Measurements from ENCODE around the gene ZNF598. TPM values are rescaled to one million over a fixed set of nuclear protein-coding genes. Genes with fewer than 3 reads are reported as not detected.
A peak's percentile ranks its signal among the peaks of the same experiment; 100 is the strongest.

ZNF598 gene
- total and polyA plus RNA-seq, 2 donors: 5.7 to 46.2 TPM

- no peak overlapping the region for H3K27ac ChIP-seq (ENCODE audit: low read depth in 1 of 2, low read length in 1 of 2)
- no peak overlapping the region for H3K4me3 ChIP-seq (ENCODE audit: low read length in 2 of 2)
- peaks cover 69 to 90% of the 10 kb centered on the region in 2 donors for H3K27me3 ChIP-seq (ENCODE audit: control insufficient read depth in 2 of 2, insufficient read depth in 1 of 2, low read length in 1 of 2)
- 96% methylated on average over 12 of the region's 12 CpGs for WGBS
- peaks cover 1 to 14% of the 10 kb centered on the region in 2 donors for H3K9me3 ChIP-seq (ENCODE audit: control insufficient read depth in 2 of 2, insufficient read depth in 1 of 2, low read length in 1 of 2)
- H3K4me1 ChIP-seq (ENCODE audit: control insufficient read depth in 2 of 2, insufficient read depth in 2 of 2, low read length in 2 of 2): peaks cover 12 to 42% of the 10 kb centered on the region in 2 donors
- no peak for DNase-seq (ENCODE audit: low read depth in 6 of 9, low spot score in 9 of 9)
- H3K36me3 ChIP-seq (ENCODE audit: control insufficient read depth in 2 of 2, insufficient read depth in 2 of 2, low read length in 1 of 2): no peaks in the 10 kb centered on the region
Observed at GRCh38 chr16:2024032-2024420, 14.4 kb upstream of the ZNF598 start.

- Histone ChIP-seq H3K27ac (ENCODE audit: low read depth in 1 of 2, low read length in 1 of 2) (peak overlapping the region; percentile 32 to 37), H3K36me3 (ENCODE audit: control insufficient read depth in 2 of 2, insufficient read depth in 2 of 2, low read length in 1 of 2) (no peaks in the 10 kb centered on the region), H3K4me3 (ENCODE audit: low read length in 2 of 2) (peak overlapping the region; percentile 14 to 22), H3K4me1 (ENCODE audit: control insufficient read depth in 2 of 2, insufficient read depth in 2 of 2, low read length in 2 of 2) (peaks cover 12 to 42% of the 10 kb centered on the region in 2 donors), H3K27me3 (ENCODE audit: control insufficient read depth in 2 of 2, insufficient read depth in 1 of 2, low read length in 1 of 2) (peaks cover 65 to 88% of the 10 kb centered on the region in 2 donors), H3K9me3 (ENCODE audit: control insufficient read depth in 2 of 2, insufficient read depth in 1 of 2, low read length in 1 of 2) (peaks cover 1 to 11% of the 10 kb centered on the region in 2 donors)
- 20% methylated on average over 53 of the region's 53 CpGs for WGBS
- peak; percentile 80 to 97 (median 90) for DNase-seq (ENCODE audit: low read depth in 6 of 9, low spot score in 9 of 9)
Observed at GRCh38 chr16:2023092-2024031, 13.7 kb upstream of the ZNF598 start.

GRCh38 chr16:2022723-2023091 lies 13.1 kb upstream of the ZNF598 start:
- peaks cover 64 to 88% of the 10 kb centered on the region in 2 donors for H3K27me3 ChIP-seq (ENCODE audit: control insufficient read depth in 2 of 2, insufficient read depth in 1 of 2, low read length in 1 of 2)
- H3K9me3 ChIP-seq (ENCODE audit: control insufficient read depth in 2 of 2, insufficient read depth in 1 of 2, low read length in 1 of 2): peaks cover 0 to 7% of the 10 kb centered on the region in 2 donors
- DNase-seq (ENCODE audit: low read depth in 6 of 9, low spot score in 9 of 9): no peak
- peaks cover 12 to 38% of the 10 kb centered on the region in 2 donors for H3K4me1 ChIP-seq (ENCODE audit: control insufficient read depth in 2 of 2, insufficient read depth in 2 of 2, low read length in 2 of 2)
- H3K27ac ChIP-seq (ENCODE audit: low read depth in 1 of 2, low read length in 1 of 2): no peak overlapping the region
- no peaks in the 10 kb centered on the region for H3K36me3 ChIP-seq (ENCODE audit: control insufficient read depth in 2 of 2, insufficient read depth in 2 of 2, low read length in 1 of 2)
- 5% methylated on average over 14 of the region's 14 CpGs for WGBS
- H3K4me3 ChIP-seq (ENCODE audit: low read length in 2 of 2): peak overlapping the region in 1 of 2 donors; percentile 14

GRCh38 chr16:2019921-2020831 lies 10.6 kb upstream of the ZNF598 start:
- 4% methylated on average over 96 of the region's 96 CpGs for WGBS
- Histone ChIP-seq H3K4me3 (ENCODE audit: low read length in 2 of 2) (no peak overlapping the region), H3K9me3 (ENCODE audit: control insufficient read depth in 2 of 2, insufficient read depth in 1 of 2, low read length in 1 of 2) (peaks cover 0 to 8% of the 10 kb centered on the region in 2 donors), H3K4me1 (ENCODE audit: control insufficient read depth in 2 of 2, insufficient read depth in 2 of 2, low read length in 2 of 2) (peaks cover 12 to 29% of the 10 kb centered on the region in 2 donors), H3K27me3 (ENCODE audit: control insufficient read depth in 2 of 2, insufficient read depth in 1 of 2, low read length in 1 of 2) (peaks cover 42 to 77% of the 10 kb centered on the region in 2 donors), H3K36me3 (ENCODE audit: control insufficient read depth in 2 of 2, insufficient read depth in 2 of 2, low read length in 1 of 2) (no peaks in the 10 kb centered on the region), H3K27ac (ENCODE audit: low read depth in 1 of 2, low read length in 1 of 2) (no peak overlapping the region)
- DNase-seq (ENCODE audit: low read depth in 6 of 9, low spot score in 9 of 9): no peak

- H3K27me3 ChIP-seq (ENCODE audit: control insufficient read depth in 2 of 2, insufficient read depth in 1 of 2, low read length in 1 of 2): peaks cover 38 to 72% of the 10 kb centered on the region in 2 donors
- no peaks in the 10 kb centered on the region for H3K36me3 ChIP-seq (ENCODE audit: control insufficient read depth in 2 of 2, insufficient read depth in 2 of 2, low read length in 1 of 2)
- WGBS: 3% methylated on average over 33 of the region's 33 CpGs
- no peak within 1 kb of the TSS for H3K4me3 ChIP-seq (ENCODE audit: low read length in 2 of 2)
- peaks cover 0 to 8% of the 10 kb centered on the region in 2 donors for H3K9me3 ChIP-seq (ENCODE audit: control insufficient read depth in 2 of 2, insufficient read depth in 1 of 2, low read length in 1 of 2)
- H3K4me1 ChIP-seq (ENCODE audit: control insufficient read depth in 2 of 2, insufficient read depth in 2 of 2, low read length in 2 of 2): peaks cover 12 to 29% of the 10 kb centered on the region in 2 donors
- no peak within 1 kb of the TSS for H3K27ac ChIP-seq (ENCODE audit: low read depth in 1 of 2, low read length in 1 of 2)
- DNase-seq (ENCODE audit: low read depth in 6 of 9, low spot score in 9 of 9): no peak
Observed at GRCh38 chr16:2019518-2019920, 9.9 kb upstream of the ZNF598 start, which contains the start of gene NPW. Gene NPW (plus strand): TSS chr16:2019785.

- Histone ChIP-seq H3K36me3 (ENCODE audit: control insufficient read depth in 2 of 2, insufficient read depth in 2 of 2, low read length in 1 of 2) (no peaks in the 10 kb centered on the region), H3K27me3 (ENCODE audit: control insufficient read depth in 2 of 2, insufficient read depth in 1 of 2, low read length in 1 of 2) (peaks cover 30 to 47% of the 10 kb centered on the region in 2 donors), H3K4me3 (ENCODE audit: low read length in 2 of 2) (no peak overlapping the region), H3K27ac (ENCODE audit: low read depth in 1 of 2, low read length in 1 of 2) (no peak overlapping the region), H3K9me3 (ENCODE audit: control insufficient read depth in 2 of 2, insufficient read depth in 1 of 2, low read length in 1 of 2) (peaks cover 0 to 8% of the 10 kb centered on the region in 2 donors), H3K4me1 (ENCODE audit: control insufficient read depth in 2 of 2, insufficient read depth in 2 of 2, low read length in 2 of 2) (peaks cover 0 to 12% of the 10 kb centered on the region in 2 donors)
- WGBS: 59% methylated on average over 13 of the region's 13 CpGs
- DNase-seq (ENCODE audit: low read depth in 6 of 9, low spot score in 9 of 9): no peak
Observed at GRCh38 chr16:2016407-2016922, 6.8 kb upstream of the ZNF598 start.

- no peak overlapping the region for H3K27ac ChIP-seq (ENCODE audit: low read depth in 1 of 2, low read length in 1 of 2)
- H3K4me3 ChIP-seq (ENCODE audit: low read length in 2 of 2): no peak overlapping the region
- H3K4me1 ChIP-seq (ENCODE audit: control insufficient read depth in 2 of 2, insufficient read depth in 2 of 2, low read length in 2 of 2): peaks cover 0 to 12% of the 10 kb centered on the region in 2 donors
- H3K27me3 ChIP-seq (ENCODE audit: control insufficient read depth in 2 of 2, insufficient read depth in 1 of 2, low read length in 1 of 2): peaks cover 28 to 42% of the 10 kb centered on the region in 2 donors
- WGBS: 96% methylated on average over 7 of the region's 7 CpGs
- H3K9me3 ChIP-seq (ENCODE audit: control insufficient read depth in 2 of 2, insufficient read depth in 1 of 2, low read length in 1 of 2): peaks cover 0 to 8% of the 10 kb centered on the region in 2 donors
- H3K36me3 ChIP-seq (ENCODE audit: control insufficient read depth in 2 of 2, insufficient read depth in 2 of 2, low read length in 1 of 2): no peaks in the 10 kb centered on the region
- DNase-seq (ENCODE audit: low read depth in 6 of 9, low spot score in 9 of 9): no peak
Observed at GRCh38 chr16:2015947-2016208, 6.3 kb upstream of the ZNF598 start.

GRCh38 chr16:2015117-2015946 lies 5.7 kb upstream of the ZNF598 start:
- H3K9me3 ChIP-seq (ENCODE audit: control insufficient read depth in 2 of 2, insufficient read depth in 1 of 2, low read length in 1 of 2): peaks cover 0 to 8% of the 10 kb centered on the region in 2 donors
- H3K27me3 ChIP-seq (ENCODE audit: control insufficient read depth in 2 of 2, insufficient read depth in 1 of 2, low read length in 1 of 2): peaks cover 23 to 37% of the 10 kb centered on the region in 2 donors
- H3K27ac ChIP-seq (ENCODE audit: low read depth in 1 of 2, low read length in 1 of 2): no peak overlapping the region
- H3K36me3 ChIP-seq (ENCODE audit: control insufficient read depth in 2 of 2, insufficient read depth in 2 of 2, low read length in 1 of 2): no peaks in the 10 kb centered on the region
- H3K4me3 ChIP-seq (ENCODE audit: low read length in 2 of 2): no peak overlapping the region
- WGBS: 96% methylated on average over 24 of the region's 24 CpGs
- no peak for DNase-seq (ENCODE audit: low read depth in 6 of 9, low spot score in 9 of 9)
- H3K4me1 ChIP-seq (ENCODE audit: control insufficient read depth in 2 of 2, insufficient read depth in 2 of 2, low read length in 2 of 2): peaks cover 2 to 14% of the 10 kb centered on the region in 2 donors
